GM12872 (cell line): Measurements from ENCODE around the gene CBLN2.

ENCODE experiments used
- TF ChIP-seq, protein P1 (sequence below): IDR thresholded peaks from 3 replicates; pipeline ENCODE4 v1.5.1; 2011; ENCODE audit warnings: low read depth, mild to moderate bottlenecking, low read length, moderate library complexity; ENCODE audit not compliant: insufficient read depth

CBLN2 gene

GRCh38 chr18:72544092-72544886, at the start of gene CBLN2:
TSS of gene CBLN2 (minus strand) at chr18:72544342. CDS start at chr18:72542160, 2,182 bp downstream.
- TF ChIP-seq, protein P1, sequence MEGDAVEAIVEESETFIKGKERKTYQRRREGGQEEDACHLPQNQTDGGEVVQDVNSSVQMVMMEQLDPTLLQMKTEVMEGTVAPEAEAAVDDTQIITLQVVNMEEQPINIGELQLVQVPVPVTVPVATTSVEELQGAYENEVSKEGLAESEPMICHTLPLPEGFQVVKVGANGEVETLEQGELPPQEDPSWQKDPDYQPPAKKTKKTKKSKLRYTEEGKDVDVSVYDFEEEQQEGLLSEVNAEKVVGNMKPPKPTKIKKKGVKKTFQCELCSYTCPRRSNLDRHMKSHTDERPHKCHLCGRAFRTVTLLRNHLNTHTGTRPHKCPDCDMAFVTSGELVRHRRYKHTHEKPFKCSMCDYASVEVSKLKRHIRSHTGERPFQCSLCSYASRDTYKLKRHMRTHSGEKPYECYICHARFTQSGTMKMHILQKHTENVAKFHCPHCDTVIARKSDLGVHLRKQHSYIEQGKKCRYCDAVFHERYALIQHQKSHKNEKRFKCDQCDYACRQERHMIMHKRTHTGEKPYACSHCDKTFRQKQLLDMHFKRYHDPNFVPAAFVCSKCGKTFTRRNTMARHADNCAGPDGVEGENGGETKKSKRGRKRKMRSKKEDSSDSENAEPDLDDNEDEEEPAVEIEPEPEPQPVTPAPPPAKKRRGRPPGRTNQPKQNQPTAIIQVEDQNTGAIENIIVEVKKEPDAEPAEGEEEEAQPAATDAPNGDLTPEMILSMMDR = peak; percentile 66

DNA sequence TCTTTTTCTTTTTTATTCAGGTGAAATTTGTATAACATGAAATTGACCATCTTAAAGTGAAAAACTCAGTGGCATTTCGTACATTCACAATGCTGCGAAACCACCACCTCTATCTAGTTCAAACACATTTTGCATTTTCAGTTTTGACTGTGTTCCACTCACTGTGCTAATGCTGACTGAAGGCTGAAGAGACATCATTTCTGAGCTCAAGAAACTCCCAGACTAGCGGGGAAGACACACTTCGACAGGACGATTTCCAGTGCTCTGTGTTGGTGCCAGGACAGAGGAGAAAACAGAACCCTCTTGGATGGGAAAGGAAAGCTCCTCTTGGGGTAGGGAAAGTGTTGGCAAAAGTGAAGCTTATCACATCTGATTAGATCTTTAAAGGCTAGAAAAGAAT, 44.2 kb upstream of the CBLN2 start:
- TF ChIP-seq, protein P1 = no peak

GRCh38 chr18:72584787-72585186, 40.6 kb upstream of the CBLN2 start:
- TF ChIP-seq, protein P1 = no peak

GRCh38 chr18:72581976-72582375, 37.8 kb upstream of the CBLN2 start:
- TF ChIP-seq, protein P1 = no peak

DNA sequence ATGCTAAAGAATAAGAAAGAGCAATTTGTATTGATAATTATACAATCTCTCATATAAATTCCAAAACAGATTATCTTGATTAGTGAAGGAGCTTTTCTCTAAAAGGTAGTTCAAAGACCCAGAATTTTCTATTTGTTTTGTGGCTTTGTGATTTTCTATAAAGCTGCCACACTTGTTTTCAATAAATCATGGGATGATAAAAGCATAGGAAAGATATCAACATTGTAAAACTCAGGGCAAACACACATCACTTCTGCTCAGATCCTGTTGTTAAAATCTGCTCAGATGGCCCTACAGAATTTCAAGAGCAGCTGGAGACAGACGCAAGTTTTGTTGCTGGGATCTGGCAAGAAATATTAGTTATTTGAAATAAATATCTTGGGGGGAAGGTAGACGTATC, 28.8 kb upstream of the CBLN2 start:
- TF ChIP-seq, protein P1 = no peak

DNA sequence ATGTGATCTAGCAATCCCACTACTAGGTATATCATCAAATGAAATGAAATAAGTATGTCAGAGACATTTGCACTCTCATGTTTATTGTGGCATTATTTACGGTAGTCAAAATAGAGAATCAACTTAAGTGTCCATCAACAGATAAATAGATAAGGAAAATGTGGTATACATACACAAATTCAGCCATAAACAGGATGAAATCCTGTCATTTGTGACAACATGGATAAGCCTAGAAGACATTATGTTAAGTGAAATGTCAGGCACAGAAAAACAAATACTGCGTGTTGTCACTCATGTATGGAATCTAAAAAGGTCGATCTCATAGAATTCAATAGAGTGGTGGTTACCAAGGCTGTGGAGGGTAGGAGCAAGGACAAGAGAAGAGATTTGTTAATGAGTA, 22.1 kb upstream of the CBLN2 start:
- TF ChIP-seq, protein P1 = no peak

- TF ChIP-seq, protein P1 = no peak
Observed at GRCh38 chr18:72555968-72556367, 11.8 kb upstream of the CBLN2 start.
